ENCODE data around the gene IRF1.

DNA sequence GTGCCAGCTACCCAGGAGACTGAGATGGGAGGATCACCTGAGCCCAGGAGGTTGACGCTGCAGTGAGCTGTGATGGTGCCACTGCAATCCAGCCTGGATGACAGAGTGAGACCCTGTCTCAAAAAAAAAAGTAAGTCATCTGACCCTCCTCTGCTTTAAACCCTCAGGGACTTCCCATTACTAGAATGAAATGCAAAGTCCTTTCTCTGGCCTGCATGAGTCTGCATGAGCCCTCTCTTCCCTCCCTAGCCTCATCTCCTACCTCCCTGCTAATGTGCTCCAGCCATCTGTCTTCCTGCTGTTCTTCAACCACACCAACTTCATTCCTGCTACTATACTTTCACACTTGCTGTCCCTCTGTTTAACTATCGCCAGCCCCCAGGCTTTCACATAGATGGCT is 37.4 kb upstream of the IRF1 start:
- TF ChIP-seq, protein P1, sequence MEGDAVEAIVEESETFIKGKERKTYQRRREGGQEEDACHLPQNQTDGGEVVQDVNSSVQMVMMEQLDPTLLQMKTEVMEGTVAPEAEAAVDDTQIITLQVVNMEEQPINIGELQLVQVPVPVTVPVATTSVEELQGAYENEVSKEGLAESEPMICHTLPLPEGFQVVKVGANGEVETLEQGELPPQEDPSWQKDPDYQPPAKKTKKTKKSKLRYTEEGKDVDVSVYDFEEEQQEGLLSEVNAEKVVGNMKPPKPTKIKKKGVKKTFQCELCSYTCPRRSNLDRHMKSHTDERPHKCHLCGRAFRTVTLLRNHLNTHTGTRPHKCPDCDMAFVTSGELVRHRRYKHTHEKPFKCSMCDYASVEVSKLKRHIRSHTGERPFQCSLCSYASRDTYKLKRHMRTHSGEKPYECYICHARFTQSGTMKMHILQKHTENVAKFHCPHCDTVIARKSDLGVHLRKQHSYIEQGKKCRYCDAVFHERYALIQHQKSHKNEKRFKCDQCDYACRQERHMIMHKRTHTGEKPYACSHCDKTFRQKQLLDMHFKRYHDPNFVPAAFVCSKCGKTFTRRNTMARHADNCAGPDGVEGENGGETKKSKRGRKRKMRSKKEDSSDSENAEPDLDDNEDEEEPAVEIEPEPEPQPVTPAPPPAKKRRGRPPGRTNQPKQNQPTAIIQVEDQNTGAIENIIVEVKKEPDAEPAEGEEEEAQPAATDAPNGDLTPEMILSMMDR (conservative IDR thresholded peaks at IDR 0.05; ENCODE audit: low read depth, low read length) = no peak
- TF ChIP-seq RAD21 (IDR thresholded peaks at IDR 0.05; ENCODE audit: low read length) (no peak), MAFK (IDR thresholded peaks at IDR 0.05; ENCODE audit: low read depth, low read length) (no peak)
